Neuronal stem cell (in vitro differentiated cells): ENCODE results near the gene TRIM73.
"Not testable (repeated sequence)": the region's sequence is repeated elsewhere in the genome, so short reads cannot be mapped to it uniquely, and the experiment has no call there.

Experiments used
- DNase-seq: peaks from one replicate; pipeline ENCODE4 v3.0.0-alpha.2; 2013; ENCODE audit warnings: low spot score
- H2AFZ ChIP-seq: one replicate; pipeline ENCODE4 v1.6.1; 2013; ENCODE audit warnings: mild to moderate bottlenecking, low read length, inconsistent platforms
- H2AK5ac ChIP-seq: 2 replicates; pipeline ENCODE4 v1.6.1; 2013; ENCODE audit warnings: low read depth, mild to moderate bottlenecking, inconsistent platforms, low read length, moderate library complexity, mixed read lengths
- H2BK120ac ChIP-seq: 2 replicates; pipeline ENCODE4 v1.6.1; 2013; ENCODE audit warnings: low read depth, mild to moderate bottlenecking, inconsistent platforms, low read length, moderate library complexity, mixed read lengths
- H2BK12ac ChIP-seq: one replicate; pipeline ENCODE4 v1.6.1; 2013; ENCODE audit warnings: low read length, inconsistent platforms
- H2BK15ac ChIP-seq: 2 replicates; pipeline ENCODE4 v1.6.1; 2013; ENCODE audit warnings: mild to moderate bottlenecking, low read length, inconsistent platforms, mixed read lengths
- H2BK5ac ChIP-seq: one replicate; pipeline ENCODE4 v1.6.1; 2013; ENCODE audit warnings: inconsistent platforms, mild to moderate bottlenecking, low read length, moderate library complexity
- H3K14ac ChIP-seq: one replicate; pipeline ENCODE4 v1.6.1; 2013; ENCODE audit warnings: low read length, inconsistent platforms
- H3K18ac ChIP-seq: 2 replicates; pipeline ENCODE4 v1.6.1; 2013; ENCODE audit warnings: low read length, inconsistent platforms
- H3K23ac ChIP-seq: 2 replicates; pipeline ENCODE4 v1.6.1; 2013; ENCODE audit warnings: low read depth, mild to moderate bottlenecking, mixed read lengths, low read length, inconsistent platforms; ENCODE audit not compliant: poor library complexity
- H3K27ac ChIP-seq: replicated peaks from 3 replicates; pipeline ENCODE4 v1.5.1; 2013; ENCODE audit warnings: low read length, inconsistent platforms
- H3K27me3 ChIP-seq, 3 experiments: 2 replicates each; pipeline ENCODE4 v1.6.1; 2013; ENCODE audit warnings: low read length in 3 of 3, mild to moderate bottlenecking in 2 of 3, inconsistent platforms in 1 of 3, low read depth in 1 of 3, mixed read lengths in 1 of 3, moderate library complexity in 1 of 3; ENCODE audit not compliant: control insufficient read depth in 3 of 3, insufficient read depth in 3 of 3
- H3K36me3 ChIP-seq, 2 donors: replicated peaks in 1 of 2; 2 replicates each; pipeline ENCODE4 v1.6.1; 2013; ENCODE audit warnings: low read length in 2 of 2; ENCODE audit not compliant: control insufficient read depth in 2 of 2, insufficient read depth in 2 of 2
- H3K4ac ChIP-seq: 2 replicates; pipeline ENCODE4 v1.6.1; 2013; ENCODE audit warnings: inconsistent platforms, mild to moderate bottlenecking, low read length, moderate library complexity
- H3K4me1 ChIP-seq, 2 donors: 1 replicate in 1 of 2; 2 replicates in 1 of 2; pipeline ENCODE4 v1.6.1; 2013; ENCODE audit warnings: low read length in 2 of 2, low read depth in 1 of 2; ENCODE audit not compliant: control insufficient read depth in 2 of 2, insufficient read depth in 1 of 2
- H3K4me2 ChIP-seq: one replicate; pipeline ENCODE4 v1.6.1; 2013; ENCODE audit warnings: mild to moderate bottlenecking, low read length, inconsistent platforms; ENCODE audit not compliant: insufficient read depth, poor library complexity, severe bottlenecking
- H3K4me3 ChIP-seq, 2 donors: 2 replicates each; pipeline ENCODE4 v1.5.1; 2013; ENCODE audit warnings: low read length in 2 of 2, mild to moderate bottlenecking in 2 of 2, inconsistent platforms in 1 of 2, moderate library complexity in 1 of 2
- H3K79me1 ChIP-seq: one replicate; pipeline ENCODE4 v1.6.1; 2013; ENCODE audit warnings: low read depth, mild to moderate bottlenecking, inconsistent platforms, low read length, moderate library complexity
- H3K9ac ChIP-seq: one replicate; pipeline ENCODE4 v1.6.1; 2013; ENCODE audit warnings: mild to moderate bottlenecking, low read depth, low read length, inconsistent platforms; ENCODE audit not compliant: poor library complexity
- H3K9me3 ChIP-seq, 2 donors: replicated peaks in 1 of 2; 2 replicates each; pipeline versions ENCODE3 to v1.6.1; 2013; ENCODE audit warnings: low read length in 2 of 2, mild to moderate bottlenecking in 2 of 2, inconsistent platforms in 1 of 2, low read depth in 1 of 2, mixed read lengths in 1 of 2, moderate library complexity in 1 of 2; ENCODE audit not compliant: control insufficient read depth in 2 of 2, insufficient read depth in 1 of 2
- H4K8ac ChIP-seq: one replicate; pipeline ENCODE4 v1.6.1; 2013; ENCODE audit warnings: low read depth, mild to moderate bottlenecking, inconsistent platforms, low read length, moderate library complexity
- H4K91ac ChIP-seq: one replicate; pipeline ENCODE4 v1.6.1; 2013; ENCODE audit warnings: low read length, low read depth, mild to moderate bottlenecking, inconsistent platforms; ENCODE audit not compliant: poor library complexity
- WGBS, 2 donors: extraction: QIAGEN DNeasy Blood & Tissue Kit; methylation state at CpG; one replicate each; pipeline ENCODE4 v1.1.7; 2013; ENCODE audit warnings: missing lambda C conversion rate in 2 of 2, mixed read lengths in 1 of 2; ENCODE audit not compliant: insufficient read length in 2 of 2, insufficient replicate concordance in 1 of 2; ENCODE audit errors: extremely low coverage in 2 of 2; 5-methylcytosine and 5-hydroxymethylcytosine counted together

TRIM73 gene

GRCh38 chr7:75420152-75420551 is 24.7 kb downstream of the TRIM73 start:
- no CpG with 5 or more reads among the region's 13 CpGs for WGBS, 2 donors
- not testable (repeated sequence) for H3K4ac ChIP-seq, H3K9me3 ChIP-seq

GRCh38 chr7:75421798-75422710 is 26.6 kb downstream of the TRIM73 start:
- not testable (repeated sequence) for H3K27me3 ChIP-seq, H3K4me3 ChIP-seq, H3K23ac ChIP-seq, DNase-seq, H2BK120ac ChIP-seq, H3K27ac ChIP-seq, H2BK12ac ChIP-seq, H3K4me1 ChIP-seq, H3K4ac ChIP-seq, H2AK5ac ChIP-seq, H3K18ac ChIP-seq, H4K91ac ChIP-seq, H3K9me3 ChIP-seq, H3K79me1 ChIP-seq, H2AFZ ChIP-seq, H3K14ac ChIP-seq, H2BK15ac ChIP-seq, H2BK5ac ChIP-seq, H4K8ac ChIP-seq, H3K4me2 ChIP-seq, H3K9ac ChIP-seq
- H3K36me3 ChIP-seq, result peaks cover 10 to 36% of the 10 kb centered on the region in 2 donors
- WGBS, 2 donors, result no CpG with 5 or more reads among the region's 50 CpGs

More at GRCh38 chr7:75420152-75420551, 24.7 kb downstream of the TRIM73 start:
- not testable (repeated sequence) for H3K4me2 ChIP-seq, H2BK15ac ChIP-seq, H4K91ac ChIP-seq, H3K27ac ChIP-seq, H2AFZ ChIP-seq, H3K9ac ChIP-seq, H3K27me3 ChIP-seq, H2AK5ac ChIP-seq, H3K23ac ChIP-seq, H2BK120ac ChIP-seq, H2BK5ac ChIP-seq, H3K4me3 ChIP-seq, H2BK12ac ChIP-seq, H4K8ac ChIP-seq, H3K14ac ChIP-seq, H3K18ac ChIP-seq, H3K79me1 ChIP-seq, DNase-seq, H3K4me1 ChIP-seq
- H3K36me3 ChIP-seq, result peaks cover 11 to 50% of the 10 kb centered on the region in 2 donors

- not testable (repeated sequence) for H3K14ac ChIP-seq, H2AFZ ChIP-seq, H3K27ac ChIP-seq, H3K9ac ChIP-seq, H4K91ac ChIP-seq, H3K4me3 ChIP-seq, H3K9me3 ChIP-seq, H3K18ac ChIP-seq, H2BK5ac ChIP-seq, H3K4me2 ChIP-seq, H3K23ac ChIP-seq, H4K8ac ChIP-seq, H2AK5ac ChIP-seq, DNase-seq, H2BK12ac ChIP-seq, H3K79me1 ChIP-seq, H3K27me3 ChIP-seq, H3K4me1 ChIP-seq, H2BK120ac ChIP-seq, H3K4ac ChIP-seq, H2BK15ac ChIP-seq
- peaks cover 12 to 39% of the 10 kb centered on the region in 2 donors for H3K36me3 ChIP-seq
- WGBS, 2 donors, result no CpG with 5 or more reads among the region's 15 CpGs
Measured at GRCh38 chr7:75423481-75423880, 28.1 kb downstream of the TRIM73 start.

- not testable (repeated sequence) for H4K91ac ChIP-seq, H3K27me3 ChIP-seq, H3K4me3 ChIP-seq, DNase-seq, H4K8ac ChIP-seq, H3K4me2 ChIP-seq, H2BK5ac ChIP-seq, H3K9ac ChIP-seq, H3K23ac ChIP-seq, H2BK12ac ChIP-seq, H3K14ac ChIP-seq, H3K79me1 ChIP-seq, H2AK5ac ChIP-seq, H3K18ac ChIP-seq, H2BK120ac ChIP-seq, H3K4me1 ChIP-seq, H3K27ac ChIP-seq, H2BK15ac ChIP-seq, H3K9me3 ChIP-seq, H2AFZ ChIP-seq, H3K4ac ChIP-seq
- WGBS, 2 donors, result no CpG with 5 or more reads among the region's 4 CpGs
- peaks cover 22 to 66% of the 10 kb centered on the region in 2 donors for H3K36me3 ChIP-seq
Measured at GRCh38 chr7:75439000-75439399, 43.6 kb downstream of the TRIM73 start.
